ENCODE data around the gene HELQ.
"Not testable (repeated sequence)": the region's sequence is repeated elsewhere in the genome, so short reads cannot be mapped to it uniquely, and the experiment has no call there.

Gene HELQ

DNA sequence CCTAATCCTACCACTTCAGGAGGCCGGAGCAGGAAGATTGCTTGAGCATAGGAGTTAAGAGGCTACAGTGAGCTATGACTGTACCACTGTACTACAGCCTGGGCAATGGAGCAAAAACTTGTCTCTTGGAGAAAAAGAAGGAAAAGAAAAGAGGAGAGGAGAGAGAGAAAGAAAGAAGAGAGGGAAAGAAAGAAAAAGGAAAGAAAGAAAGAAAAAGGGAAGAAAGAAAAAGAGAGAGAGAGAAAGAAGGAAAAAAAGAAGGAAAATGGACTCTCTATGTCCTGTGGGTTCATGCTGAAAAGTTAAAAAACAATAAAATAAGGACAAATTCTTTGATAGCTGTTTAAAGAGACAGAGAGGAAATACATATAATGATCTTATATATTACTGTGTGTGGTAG lies 42.6 kb upstream of the HELQ start:
- Histone ChIP-seq H3K27me3 (no peaks in the 10 kb centered on the region), H3K36me3 (no peaks in the 10 kb centered on the region), H3K27ac (no peak overlapping the region), H3K4me3 (ENCODE audit: low read depth in 1 of 2, low read length in 1 of 2) (no peak overlapping the region), H3K9me3 (no peaks in the 10 kb centered on the region), H3K4me1 (ENCODE audit: control insufficient read depth in 1 of 2, insufficient read depth in 1 of 2, low read depth in 1 of 2, low read length in 1 of 2) (no peaks in the 10 kb centered on the region)
- TF ChIP-seq, protein P1, sequence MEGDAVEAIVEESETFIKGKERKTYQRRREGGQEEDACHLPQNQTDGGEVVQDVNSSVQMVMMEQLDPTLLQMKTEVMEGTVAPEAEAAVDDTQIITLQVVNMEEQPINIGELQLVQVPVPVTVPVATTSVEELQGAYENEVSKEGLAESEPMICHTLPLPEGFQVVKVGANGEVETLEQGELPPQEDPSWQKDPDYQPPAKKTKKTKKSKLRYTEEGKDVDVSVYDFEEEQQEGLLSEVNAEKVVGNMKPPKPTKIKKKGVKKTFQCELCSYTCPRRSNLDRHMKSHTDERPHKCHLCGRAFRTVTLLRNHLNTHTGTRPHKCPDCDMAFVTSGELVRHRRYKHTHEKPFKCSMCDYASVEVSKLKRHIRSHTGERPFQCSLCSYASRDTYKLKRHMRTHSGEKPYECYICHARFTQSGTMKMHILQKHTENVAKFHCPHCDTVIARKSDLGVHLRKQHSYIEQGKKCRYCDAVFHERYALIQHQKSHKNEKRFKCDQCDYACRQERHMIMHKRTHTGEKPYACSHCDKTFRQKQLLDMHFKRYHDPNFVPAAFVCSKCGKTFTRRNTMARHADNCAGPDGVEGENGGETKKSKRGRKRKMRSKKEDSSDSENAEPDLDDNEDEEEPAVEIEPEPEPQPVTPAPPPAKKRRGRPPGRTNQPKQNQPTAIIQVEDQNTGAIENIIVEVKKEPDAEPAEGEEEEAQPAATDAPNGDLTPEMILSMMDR (IDR thresholded peaks at IDR 0.05), result no peak

DNA sequence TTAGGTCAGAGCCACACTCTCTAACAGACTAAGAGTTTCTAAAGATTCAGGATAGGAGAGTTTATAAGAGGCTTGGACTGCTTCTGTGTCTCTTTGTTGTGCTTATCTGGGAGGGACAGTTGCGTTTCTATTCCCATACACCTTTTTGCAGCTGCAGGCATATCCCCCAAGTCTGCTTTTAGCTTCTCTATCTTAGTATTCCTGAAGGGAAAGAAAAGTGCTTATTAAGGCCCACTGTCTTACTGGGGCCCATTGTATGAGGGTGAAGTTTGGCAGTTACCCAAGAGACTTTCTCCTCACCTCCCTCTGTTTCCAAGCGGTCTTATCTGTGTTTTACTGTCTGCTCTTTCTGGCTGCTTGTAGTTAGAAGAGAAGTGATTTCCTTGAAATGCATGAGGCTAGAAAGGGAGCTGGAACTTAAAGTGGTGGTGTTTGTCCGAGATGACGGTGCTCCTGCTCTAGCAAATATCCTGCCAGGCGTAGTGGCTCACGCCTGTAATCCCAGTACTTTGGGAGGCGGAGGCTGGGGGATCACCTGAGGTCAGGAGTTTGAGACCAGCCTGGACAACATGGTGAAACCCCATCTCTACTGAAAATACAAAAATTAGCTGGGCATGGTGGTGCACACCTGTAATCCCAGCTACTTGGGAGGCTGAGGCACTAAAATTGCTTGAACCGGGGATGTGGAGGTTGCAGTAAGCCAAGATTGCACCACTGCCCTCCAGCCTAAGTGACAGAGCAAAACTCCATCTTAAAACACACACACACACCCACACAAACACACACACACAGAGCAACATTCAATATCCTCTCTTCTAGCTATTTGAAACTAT lies 40.7 kb upstream of the HELQ start:
- H3K4me1 ChIP-seq (ENCODE audit: control insufficient read depth in 1 of 2, insufficient read depth in 1 of 2, low read depth in 1 of 2, low read length in 1 of 2); H3K36me3 ChIP-seq; H3K27ac ChIP-seq; H3K9me3 ChIP-seq; H3K4me3 ChIP-seq (ENCODE audit: low read depth in 1 of 2, low read length in 1 of 2); H3K27me3 ChIP-seq: not testable (repeated sequence)

DNA sequence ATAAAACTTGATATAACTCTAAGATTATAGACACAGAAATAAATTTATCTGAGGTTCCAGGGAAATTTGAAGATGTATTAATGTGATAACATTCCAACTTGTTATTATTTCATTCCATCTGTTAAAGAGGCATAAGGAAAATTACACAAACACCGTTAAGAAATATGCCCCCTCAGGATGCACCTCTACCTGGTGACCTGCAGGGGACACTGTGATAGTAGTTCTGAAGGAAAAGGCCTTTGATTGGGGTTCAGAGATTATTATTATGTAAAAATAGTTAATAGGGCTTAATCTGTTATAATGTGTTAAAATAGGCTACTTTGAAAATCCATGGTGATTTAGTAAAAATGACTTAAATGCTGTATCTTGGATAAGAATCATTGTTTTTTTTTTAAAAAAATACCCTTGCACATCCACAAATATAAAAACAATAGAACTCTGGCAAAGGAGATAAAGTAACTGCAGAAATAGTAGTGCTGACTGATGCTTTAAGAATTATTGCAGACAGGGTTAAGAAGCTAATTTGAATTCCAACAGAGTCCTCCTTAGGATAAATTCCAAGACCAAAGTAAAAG lies 35.3 kb upstream of the HELQ start:
- H3K27me3 ChIP-seq, result no peaks in the 10 kb centered on the region
- H3K27ac ChIP-seq, result no peak overlapping the region
- H3K4me1 ChIP-seq (ENCODE audit: control insufficient read depth in 1 of 2, insufficient read depth in 1 of 2, low read depth in 1 of 2, low read length in 1 of 2), result peaks cover 5% of the 10 kb centered on the region in 2 experiments
- no peak overlapping the region for H3K4me3 ChIP-seq (ENCODE audit: low read depth in 1 of 2, low read length in 1 of 2)
- no peaks in the 10 kb centered on the region for H3K9me3 ChIP-seq
- H3K36me3 ChIP-seq, result no peaks in the 10 kb centered on the region
- TF ChIP-seq, protein P1 (IDR thresholded peaks at IDR 0.05), result peak; percentile 65

DNA sequence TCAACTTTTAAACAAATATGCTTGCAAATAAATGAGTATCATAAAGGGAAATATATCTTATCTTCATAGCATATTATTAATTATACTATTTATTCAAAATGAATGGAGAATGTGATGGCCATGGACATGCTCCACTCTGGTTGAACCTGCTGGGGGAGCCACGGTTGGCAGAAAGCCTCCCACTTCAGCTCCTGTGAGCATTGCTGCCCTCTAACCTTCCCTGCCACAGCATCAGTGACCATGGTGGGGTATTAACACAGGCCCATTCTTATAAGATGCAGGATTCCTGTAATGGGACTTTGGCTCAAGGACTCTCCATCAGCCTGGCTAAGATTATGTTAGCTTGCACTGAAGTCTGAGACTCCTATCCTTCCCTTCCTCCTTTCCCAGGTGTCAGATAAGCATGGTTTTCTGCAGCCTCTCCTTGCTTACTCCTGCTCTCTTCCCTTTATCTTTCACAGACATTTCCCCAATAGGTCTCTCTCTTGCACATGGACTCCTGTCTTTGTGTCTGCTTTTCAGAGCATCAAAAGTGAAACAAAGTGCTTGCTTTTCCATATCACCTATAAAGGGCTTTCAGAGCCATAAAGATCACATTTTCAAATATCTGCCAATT lies 34.2 kb upstream of the HELQ start:
- Histone ChIP-seq H3K4me3 (ENCODE audit: low read depth in 1 of 2, low read length in 1 of 2) (no peak overlapping the region), H3K9me3 (no peaks in the 10 kb centered on the region), H3K27me3 (no peaks in the 10 kb centered on the region), H3K27ac (no peak overlapping the region), H3K36me3 (no peaks in the 10 kb centered on the region), H3K4me1 (ENCODE audit: control insufficient read depth in 1 of 2, insufficient read depth in 1 of 2, low read depth in 1 of 2, low read length in 1 of 2) (peaks cover 12 to 14% of the 10 kb centered on the region in 2 experiments)
- TF ChIP-seq, protein P1 (IDR thresholded peaks at IDR 0.05), result no peak

DNA sequence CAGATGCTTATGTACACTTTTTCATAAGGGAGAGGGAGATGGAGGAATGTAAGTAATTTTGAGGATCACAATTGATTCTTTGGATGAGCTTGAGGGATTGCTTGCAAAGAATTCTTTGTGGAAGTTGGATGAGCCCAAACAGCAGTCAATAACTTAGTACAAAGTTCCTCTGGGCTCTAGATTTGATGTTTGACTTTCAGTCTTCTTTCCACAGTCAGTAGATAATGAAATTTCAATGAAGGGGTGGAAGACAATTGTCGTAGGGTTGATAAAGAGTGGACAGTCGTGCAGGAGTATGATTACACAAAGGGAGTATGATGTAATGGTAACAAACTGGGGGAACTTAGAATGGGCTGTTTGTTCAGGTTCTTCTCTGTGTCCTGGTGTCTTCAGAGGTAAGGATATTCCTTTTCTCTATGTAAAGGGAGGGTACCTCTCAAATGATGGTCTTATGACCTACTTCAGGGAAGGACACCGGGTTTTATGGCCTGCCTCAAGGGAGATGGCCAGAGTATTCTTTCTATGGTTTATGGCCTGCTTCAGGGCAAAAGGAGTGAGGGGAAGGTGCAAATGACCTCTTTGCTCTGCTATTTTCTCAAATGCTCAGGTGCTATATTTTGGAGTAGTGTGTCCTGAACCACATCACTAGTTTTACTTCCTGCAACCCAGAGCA lies 31.0 kb upstream of the HELQ start:
- no peak overlapping the region for H3K4me3 ChIP-seq (ENCODE audit: low read depth in 1 of 2, low read length in 1 of 2)
- no peaks in the 10 kb centered on the region for H3K9me3 ChIP-seq
- no peak overlapping the region for H3K27ac ChIP-seq
- no peaks in the 10 kb centered on the region for H3K36me3 ChIP-seq
- H3K4me1 ChIP-seq (ENCODE audit: control insufficient read depth in 1 of 2, insufficient read depth in 1 of 2, low read depth in 1 of 2, low read length in 1 of 2), result peaks cover 21 to 22% of the 10 kb centered on the region in 2 experiments
- TF ChIP-seq, protein P1 (IDR thresholded peaks at IDR 0.05), result no peak
- H3K27me3 ChIP-seq, result no peaks in the 10 kb centered on the region

Measured in neutrophil (primary cell).